DMS79 (cell line): ENCODE results near the gene AP1M2.

Source experiments
- DNase-seq: peaks from one replicate; lab custom pipeline; 2025; lab: John Stamatoyannopoulos, UW

The AP1M2 gene

DNA sequence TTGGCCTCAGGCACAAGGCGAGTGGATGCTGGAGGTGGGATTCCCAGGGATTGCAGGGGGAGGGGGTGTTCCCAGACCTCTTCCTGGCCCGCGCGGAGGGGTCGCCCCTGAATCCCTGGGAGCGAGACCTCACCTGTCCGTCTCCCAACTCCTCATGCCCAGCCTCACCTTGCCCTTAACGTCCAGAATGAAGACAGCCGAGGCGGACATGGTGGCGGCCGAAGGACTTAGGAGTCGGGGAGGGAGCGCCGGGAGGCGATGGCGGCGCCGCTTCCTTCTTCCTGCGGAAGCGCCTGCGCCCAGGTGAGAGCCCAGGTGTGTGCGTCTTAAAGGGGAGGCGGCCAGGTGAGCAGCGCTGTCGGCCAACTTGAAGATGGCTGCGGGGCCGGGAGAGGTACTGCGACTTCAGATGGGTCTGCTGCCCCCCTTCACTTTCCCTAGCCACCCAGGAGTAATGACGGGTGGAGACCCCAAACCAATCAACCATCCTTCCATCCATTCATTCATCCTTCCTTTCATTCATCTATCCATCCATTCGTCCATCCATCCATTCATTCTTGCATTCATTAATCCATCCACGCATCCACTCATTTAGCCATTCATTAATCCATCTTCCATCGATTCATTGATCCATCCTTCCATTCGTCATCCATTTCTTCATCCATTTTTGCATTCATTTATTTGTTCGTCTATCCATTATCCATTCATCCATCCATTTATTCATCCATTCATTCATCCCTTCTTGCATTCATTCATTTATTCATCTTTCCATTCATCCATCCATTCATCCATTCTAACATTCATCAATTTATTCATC lies at the start of gene AP1M2:
AP1M2 (minus strand) TSS at position 291 of the 817 bp plus-strand sequence; CDS start at position 210, 81 bp downstream.
- DNase-seq: peak; percentile 71

DNA sequence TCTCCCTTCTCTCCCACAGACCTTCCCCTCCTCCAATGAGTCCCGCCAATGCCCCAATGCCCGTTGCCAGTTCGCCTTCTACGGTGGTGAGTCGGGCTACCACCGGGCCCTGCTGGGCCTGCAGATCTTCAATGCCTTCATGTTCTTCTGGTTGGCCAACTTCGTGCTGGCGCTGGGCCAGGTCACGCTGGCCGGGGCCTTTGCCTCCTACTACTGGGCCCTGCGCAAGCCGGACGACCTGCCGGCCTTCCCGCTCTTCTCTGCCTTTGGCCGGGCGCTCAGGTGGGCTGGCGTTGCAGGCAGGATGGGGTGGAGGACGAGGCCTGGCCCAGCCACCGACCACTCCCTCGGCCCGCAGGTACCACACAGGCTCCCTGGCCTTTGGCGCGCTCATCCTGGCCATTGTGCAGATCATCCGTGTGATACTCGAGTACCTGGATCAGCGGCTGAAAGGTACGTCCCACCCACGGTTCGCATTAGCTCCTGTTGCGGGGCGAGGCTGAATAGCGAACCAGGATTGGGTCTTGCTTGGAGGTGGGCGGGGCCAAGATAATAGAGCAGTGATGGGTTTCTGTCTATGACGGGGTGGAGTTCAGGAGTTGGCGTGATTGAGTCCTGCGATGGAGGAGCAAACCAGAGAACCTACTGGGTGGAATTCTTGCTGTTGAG lies 49.3 kb upstream of the AP1M2 start:
- DNase-seq: no peak

DNA sequence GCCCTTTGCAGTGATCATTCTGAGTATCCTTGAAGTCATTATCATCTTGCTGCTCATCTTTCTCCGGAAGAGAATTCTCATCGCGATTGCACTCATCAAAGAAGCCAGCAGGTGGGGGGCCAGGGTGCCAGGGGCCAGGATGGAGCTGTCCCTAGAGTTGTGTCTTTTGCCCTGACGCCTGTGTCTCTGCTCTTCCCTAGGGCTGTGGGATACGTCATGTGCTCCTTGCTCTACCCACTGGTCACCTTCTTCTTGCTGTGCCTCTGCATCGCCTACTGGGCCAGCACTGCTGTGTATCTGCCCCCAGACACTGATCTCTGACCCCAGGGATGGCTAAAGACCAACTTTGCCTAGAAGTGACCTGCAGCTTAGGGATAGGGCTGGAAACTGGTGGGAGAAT lies 47.9 kb upstream of the AP1M2 start:
- no peak for DNase-seq

DNA sequence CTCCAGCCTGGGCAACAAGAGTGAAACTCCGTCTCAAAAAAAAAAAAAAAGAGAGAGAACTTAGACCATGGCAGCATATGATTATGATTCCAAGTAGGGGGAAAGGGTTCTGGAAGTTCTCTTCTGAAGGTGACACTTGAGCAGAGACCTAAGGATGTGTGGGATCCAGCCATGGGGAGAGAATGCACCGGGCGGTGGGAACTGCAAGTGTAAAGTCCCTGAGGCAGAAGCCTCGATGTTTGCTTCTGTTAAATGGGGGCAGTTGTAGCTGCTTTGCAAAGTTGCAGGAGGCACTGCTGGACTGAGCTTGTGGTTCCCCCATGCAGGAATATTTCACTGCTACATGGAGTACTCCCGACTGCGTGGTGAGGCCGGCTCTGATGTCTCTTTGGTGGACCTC lies 47.3 kb upstream of the AP1M2 start:
- DNase-seq: no peak

DNA sequence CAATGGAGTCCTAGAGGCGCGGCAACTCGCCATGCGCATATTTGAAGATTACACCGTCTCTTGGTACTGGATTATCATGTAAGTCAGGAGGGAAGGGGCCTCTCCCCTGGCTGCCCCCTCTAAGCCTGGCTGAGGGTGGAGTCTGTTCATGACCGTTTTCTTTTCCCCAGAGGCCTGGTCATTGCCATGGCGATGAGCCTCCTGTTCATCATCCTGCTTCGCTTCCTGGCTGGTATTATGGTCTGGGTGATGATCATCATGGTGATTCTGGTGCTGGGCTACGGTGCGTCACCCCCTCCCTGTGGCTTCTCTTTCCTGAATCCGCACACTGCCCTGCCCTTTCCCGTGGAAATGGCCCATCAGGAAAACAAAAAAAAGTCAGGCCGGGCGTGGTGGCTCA lies 44.8 kb upstream of the AP1M2 start:
- DNase-seq: no peak

DNA sequence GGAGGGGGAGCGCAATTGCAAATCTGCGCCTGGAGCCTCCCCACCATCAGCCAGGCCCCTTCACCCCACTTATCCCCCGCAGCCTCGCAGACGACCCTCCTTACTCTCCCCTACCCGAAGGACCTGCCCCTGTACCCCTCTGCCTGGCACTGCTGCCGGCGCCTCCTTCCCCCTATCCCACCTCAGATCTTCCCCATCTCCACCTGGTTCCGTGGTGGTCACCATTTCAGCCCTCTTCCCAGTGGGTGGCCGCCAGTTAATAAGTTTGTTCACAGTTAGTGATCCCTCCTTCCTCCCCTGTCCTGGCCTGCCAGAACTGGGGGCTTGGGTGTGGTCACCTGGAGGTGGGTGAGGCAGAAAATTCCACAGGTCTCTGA lies 38.6 kb upstream of the AP1M2 start:
- DNase-seq: peak; percentile 42

DNA sequence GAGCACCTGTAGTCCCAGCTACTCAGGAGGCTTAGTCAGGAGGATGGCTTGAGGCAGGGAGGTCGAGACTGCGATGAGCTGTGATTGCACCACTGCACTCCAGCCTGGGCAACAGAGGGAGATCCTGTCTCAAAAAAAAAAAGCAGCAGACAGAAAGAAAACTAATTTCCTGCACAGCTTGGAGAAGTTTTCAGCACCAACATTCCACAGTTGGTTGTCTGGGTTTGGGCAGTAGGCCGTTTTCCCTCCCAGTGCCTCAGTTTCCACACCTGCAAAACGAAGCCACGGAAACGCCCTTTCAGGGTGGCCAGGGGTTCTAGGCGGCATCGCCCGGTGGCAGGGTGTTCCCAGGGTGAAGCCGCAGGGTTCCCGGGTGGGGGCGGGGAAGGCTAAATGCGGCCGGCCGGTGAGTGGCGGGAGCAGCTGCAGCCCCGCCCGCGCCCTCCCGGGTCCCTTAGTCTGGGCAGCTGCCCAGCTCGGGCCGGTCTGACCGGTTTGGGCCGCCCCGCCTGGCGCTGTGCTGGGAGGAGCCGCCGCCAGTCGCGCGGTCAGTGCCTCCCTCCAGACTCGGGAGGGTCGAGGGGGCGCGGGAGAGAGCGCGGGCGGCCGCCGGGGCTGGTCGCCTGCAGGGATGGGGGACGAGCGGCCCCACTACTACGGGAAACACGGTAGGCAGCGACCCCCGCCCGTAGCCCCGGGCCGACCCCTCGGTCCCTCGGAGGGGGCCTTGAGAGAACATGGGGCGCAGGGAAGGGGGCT lies 38.1 kb upstream of the AP1M2 start, which contains the start of gene SLC44A2:
SLC44A2 (plus strand) TSS at position 551 of the 759 bp plus-strand sequence; CDS start at position 632, 81 bp downstream.
- peak; percentile 59 for DNase-seq

DNA sequence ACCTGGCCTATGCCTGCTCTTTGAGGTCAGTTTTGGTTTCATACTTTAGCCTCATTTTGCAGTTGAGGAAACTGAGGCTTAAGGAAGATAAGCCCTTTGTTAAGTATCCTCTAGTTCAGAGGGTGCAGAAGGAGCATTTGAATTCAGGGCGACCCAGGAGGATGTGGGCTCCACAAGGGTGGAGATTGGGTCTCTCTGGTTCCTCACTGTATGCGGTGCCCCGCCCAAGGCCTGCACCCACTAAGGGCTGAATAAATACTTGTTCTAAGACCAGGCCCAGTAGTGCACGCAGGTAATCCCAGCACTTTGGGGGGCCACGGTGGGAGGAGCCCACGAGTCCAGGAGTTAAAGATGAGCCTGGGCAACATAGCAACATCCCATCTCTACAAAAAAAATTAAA lies 37.5 kb upstream of the AP1M2 start:
- DNase-seq: no peak

DNA sequence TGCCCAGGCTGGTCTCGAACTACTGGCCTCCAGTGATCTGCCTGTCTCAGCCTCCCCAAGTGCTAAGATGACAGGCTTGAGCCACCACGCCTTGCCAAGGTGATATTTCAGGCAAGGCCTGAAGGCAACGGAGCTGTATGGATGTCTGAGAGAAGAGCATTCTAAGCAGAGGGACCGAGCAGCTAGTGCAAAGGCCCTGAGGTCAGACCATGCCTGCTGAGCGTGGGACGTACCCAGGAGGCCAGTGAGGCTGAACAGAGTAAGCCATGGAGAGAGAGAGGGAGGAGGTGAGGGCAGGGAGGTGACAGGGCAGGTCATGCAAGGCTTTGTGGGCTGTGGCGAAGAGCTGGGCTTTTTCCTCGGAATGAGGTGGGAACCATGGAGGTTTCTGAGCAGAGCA lies 34.9 kb upstream of the AP1M2 start:
- no peak for DNase-seq

DNA sequence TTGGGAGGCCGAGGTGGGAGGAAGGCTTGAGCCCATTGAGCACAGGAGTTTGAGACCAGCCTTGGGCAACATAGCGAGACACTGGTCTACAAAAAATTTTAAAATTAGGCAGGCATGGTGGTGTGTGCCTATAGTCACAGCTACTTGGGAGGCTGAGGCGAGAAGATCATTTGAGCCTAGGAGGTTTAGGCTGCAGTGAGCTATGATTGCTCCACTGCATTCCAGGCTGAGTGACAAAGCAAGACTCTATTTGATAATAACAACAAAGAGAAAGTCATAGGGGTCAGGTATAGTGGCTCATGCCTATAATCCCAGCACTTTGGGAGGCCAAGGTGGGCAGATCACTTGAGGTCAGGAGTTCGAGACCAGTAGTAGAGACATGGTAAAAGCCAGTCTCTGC lies 33.7 kb upstream of the AP1M2 start:
- DNase-seq: no peak

DNA sequence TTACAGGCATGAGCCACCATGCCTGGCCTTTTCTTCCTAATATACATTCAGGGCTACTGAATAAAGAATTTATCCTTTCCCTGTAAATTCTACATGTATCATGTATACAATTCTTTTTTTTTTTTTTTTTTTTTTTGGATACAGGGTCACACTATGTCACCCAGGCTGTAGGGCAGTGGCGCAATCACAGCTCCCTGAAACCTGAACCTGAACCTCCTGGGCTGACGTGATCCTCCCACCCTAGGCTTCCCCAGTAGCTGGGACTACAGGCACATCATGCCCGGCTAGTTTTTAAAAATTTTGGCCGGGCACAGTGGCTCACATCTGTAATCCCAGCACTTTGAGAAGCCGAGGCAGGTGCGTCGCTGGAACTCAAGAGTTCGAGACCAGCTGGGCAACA lies 31.7 kb upstream of the AP1M2 start:
- DNase-seq: no peak

DNA sequence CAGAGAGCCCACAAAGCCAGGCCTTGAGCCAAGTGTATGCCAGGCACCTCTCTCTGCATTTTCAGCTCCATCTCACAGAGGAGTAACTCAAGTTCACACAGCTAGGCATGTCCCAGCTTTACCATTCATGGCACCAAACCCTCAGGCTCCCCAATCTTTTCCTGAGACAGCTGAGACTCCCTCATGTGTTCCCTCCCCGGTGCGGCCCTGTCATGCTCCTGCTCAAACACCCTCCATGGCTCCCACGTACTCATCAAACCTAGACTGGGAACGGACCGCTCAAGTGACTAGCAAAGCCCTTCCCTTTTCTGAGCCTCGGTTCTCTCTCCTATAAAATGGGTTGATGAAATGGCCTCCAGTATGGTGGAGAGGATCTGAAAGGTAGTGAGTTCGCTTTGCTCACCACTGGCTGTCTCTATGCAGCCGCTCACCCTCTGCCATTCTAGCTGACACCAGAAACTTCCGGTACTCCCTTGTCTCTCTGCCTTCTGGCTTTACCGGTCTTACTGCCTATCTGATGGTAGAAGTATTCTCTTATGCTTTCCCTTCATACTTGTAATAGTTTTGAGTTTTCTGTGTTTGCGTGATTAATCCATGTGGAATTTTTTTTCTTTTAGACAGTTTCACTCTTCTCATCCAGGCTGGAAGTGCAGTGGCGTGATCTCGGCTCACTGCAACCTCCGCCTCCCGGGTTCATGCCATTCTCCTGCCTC lies 30.5 kb upstream of the AP1M2 start:
- DNase-seq: no peak

DNA sequence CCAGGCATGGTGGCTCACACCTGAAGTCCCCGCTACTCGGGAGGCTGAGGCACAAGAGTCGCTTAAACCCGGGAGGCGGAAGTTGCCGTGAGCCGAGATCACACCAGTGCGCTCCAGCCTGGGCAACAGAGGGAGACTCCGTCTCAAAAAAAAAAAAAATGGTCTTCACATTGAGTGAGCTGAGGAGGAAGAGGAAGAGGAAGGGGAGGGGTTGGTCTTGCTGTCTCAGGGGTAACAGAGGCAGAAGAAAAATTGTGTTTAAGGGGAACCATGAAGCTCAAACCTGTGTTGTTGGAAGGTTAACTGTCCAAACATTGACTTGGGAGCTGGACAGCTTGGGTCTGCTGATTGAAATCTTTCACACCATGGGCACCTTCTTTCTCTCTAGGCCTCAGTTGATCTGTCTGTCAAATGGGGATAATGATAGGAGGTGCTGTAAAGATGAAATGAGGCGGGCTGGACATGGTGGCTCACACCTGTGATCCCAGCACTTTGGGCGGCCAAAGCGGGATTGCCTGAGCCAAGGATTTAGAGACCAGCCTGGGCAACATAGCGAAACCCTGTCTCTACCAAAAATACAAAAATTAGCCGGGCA lies 28.4 kb upstream of the AP1M2 start:
- DNase-seq: no peak

DNA sequence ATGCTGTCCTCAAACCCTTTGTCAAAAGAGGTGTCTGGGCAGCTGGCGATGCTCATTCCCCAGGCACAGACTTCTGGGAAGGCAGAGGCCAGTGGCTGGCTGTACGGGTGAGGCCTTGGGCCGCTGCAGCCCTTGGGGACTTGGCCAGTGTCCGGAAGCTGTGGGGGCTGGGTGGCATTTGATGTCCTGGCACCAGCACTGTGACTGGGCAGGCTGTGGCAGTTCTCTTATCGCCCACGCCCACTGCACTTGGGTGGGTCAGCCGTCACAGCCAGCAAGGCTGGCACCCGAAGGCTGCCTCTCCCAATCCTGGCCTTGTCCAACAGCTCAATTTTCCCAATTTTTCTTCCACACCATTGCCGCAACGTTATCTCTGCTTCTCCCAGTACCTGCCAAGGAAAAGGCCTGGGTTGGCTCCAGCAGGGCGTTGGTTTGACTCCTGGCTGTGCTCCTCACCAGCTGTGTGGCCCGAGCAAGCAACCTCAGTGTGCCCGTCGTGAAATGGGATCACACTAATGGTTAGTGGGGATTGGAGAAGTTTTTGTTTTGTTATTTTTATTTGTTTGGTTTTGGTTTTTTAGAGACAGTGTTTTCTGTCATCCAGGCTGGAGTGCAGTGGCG lies 25.5 kb upstream of the AP1M2 start:
- no peak for DNase-seq

DNA sequence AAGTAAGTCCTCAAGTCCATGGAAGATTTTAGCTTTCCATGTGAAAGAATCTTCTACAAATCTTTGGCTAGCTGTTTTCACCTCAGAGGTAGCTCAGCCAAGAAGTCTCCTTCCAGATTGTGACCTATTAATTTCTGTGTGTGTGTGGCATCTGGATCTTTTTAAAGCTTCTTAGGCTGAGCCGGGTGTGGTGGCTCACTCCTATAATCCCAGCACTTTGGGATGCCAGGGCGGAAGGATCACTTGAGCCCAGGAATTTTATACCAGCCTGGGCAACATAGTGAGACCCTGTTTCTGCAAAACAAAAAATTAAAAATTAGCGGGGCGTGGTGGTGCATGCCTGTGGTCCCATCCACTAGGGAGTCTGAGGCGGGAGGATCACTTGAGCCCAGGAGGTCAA lies 24.8 kb upstream of the AP1M2 start:
- DNase-seq: no peak

DNA sequence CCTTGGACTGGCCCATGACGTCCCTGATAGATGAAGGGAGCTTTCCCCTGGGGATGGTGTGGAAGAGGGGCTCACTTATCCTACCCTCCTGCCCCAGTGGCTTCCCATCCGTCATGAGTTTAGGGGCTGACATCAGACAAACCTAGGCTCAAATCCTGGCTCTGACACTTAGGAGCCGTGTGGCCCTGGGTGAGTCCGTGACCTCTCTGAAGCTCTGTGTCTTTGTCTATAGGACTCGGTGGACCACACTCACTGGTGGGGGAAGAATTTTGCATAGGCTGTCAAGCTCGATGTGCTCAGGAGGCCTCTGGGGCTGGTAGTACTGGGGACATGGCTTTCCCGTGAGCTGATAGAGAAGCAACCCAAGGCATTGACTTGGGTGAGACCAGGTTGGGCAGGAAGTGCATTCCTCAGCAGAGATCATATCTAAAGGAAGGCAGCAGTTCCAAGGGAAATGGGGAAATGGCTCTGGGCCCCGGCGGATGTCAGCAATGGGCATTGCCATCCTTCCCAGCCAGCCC lies 17.4 kb upstream of the AP1M2 start:
- no peak for DNase-seq

DNA sequence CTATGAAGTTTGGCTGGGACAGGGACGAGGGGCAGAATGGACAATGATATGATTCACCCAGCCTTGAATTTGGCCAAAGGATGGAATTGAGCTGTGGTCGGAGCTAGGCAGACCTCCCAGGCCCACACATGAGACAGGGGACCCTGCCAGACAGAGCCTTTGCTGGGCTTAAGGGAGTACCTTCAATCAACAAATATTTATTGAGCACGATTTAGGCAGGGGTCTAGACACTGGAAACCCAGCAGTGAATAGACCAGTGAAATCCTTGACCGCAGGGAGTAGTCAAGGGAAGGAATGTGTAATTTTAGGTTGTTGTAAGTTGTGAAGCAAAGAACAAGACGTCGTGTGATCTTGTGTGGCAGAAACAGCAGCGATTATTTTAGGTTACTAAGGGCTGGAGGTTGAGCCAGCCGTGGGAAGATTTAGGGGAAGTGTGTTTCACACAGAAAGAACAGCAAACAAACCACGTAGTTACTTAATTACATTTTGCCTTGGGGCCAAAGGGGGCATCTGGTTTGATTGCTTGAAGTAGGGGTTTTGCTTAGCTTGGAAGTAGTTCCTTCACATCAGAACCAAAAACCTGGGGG lies 16.9 kb upstream of the AP1M2 start:
- DNase-seq: no peak

DNA sequence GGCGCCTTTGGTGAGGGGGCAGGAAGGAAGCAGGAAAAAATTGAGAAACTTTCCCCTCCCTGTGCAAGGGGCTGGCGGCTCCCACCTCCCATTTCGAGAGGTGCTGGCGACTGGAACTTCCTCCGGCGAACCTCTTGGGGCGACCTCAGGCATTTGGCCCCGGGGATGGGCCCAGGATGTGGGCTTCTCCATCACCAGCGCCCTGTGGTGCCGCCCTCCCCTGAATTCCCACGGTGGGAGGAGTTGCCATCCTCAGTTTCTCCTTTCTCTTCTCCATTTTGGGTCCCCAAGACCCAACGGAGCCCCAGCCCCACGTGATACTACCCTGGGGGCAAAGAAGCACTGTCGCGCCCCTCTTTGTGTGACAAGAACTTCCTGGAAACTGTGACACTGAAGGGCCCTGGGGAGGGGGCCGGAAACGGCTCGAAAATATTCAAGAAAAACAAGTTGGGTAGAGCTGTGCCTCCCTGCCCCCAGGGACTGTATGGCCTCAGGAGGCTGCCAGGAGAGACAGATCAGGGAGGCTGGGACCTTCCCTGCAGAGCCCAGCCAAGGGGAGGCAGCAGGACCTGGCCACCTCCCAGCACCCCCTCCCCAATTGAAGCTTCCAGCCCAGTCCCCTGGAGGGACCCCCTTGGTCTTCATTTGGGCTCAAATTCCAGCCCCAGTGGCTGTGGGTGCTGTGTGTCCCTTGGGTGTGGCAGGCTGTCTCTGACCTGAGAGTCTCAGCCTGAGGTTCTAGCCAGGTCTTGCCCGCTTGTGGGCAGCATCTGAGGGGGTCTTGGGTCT lies 16.2 kb upstream of the AP1M2 start:
- DNase-seq: no peak

DNA sequence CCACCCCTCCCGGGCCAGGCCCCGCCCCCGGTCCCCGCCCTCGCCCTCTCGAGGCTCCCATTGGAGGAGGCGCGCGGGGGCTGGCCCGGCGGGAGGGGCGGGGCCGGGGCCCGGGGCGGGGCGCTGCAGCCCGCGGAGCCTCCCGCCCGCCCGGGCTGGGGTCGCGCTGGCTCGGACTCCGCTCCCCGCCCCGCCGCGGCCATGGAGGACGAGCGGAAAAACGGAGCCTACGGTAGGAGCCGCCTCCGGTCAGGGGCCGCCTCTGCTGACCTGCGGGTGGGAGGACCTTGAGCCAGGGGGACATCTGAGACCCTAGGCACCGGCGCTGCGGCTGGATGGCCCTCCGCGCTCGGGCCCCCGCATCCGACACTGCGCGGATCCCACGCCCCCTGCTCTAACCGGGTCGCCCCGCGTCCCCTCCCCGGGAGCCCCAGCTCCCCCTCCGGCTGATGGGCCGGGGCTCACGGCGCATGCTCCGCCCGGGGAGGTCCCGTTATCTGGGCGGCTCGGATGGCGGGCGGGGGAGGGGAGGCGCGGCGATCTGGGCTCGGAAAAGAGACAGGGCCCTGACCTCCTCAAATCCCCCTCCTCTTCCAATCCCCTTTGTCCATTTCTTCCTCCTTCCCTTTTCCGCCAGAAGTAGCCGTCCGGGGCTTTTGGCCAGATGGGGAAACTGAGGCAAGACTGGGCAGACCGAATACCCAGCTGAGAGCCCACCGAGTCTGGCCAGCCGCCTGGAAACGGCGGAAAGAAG lies 15.4 kb upstream of the AP1M2 start:
- peak; percentile 9 for DNase-seq
